WTC11 (cell line): ENCODE data around the gene EIF5.

Experiments used
- ATF3 ChIP-seq: sonication (generic); formaldehyde crosslinking; conservative IDR thresholded peaks from 2 replicates; pipeline ENCODE4 v1.8.1; 2022; ENCODE audit warnings: mild to moderate bottlenecking, missing genetic modification reagents
- CTCF ChIP-seq: fragments of 200-600 bp; IDR thresholded peaks from 2 replicates; pipeline ENCODE4 v1.8.0; 2022; ENCODE audit warnings: antibody characterized with exemption
- KAT7 ChIP-seq: sonication (generic); formaldehyde crosslinking; IDR thresholded peaks from 2 replicates; pipeline ENCODE4 v1.8.1; 2023; ENCODE audit warnings: missing genetic modification reagents, mild to moderate bottlenecking, borderline replicate concordance
- MYBL2 ChIP-seq: sonication (generic); formaldehyde crosslinking; IDR thresholded peaks from 2 replicates; pipeline ENCODE4 v1.8.1; 2023; ENCODE audit warnings: mild to moderate bottlenecking, moderate library complexity, missing genetic modification reagents
- ZNF263 ChIP-seq: sonication (generic); formaldehyde crosslinking; IDR thresholded peaks from 2 replicates; pipeline ENCODE4 v1.8.1; 2022; ENCODE audit warnings: low read depth, mild to moderate bottlenecking, moderate library complexity, missing genetic modification reagents
- ZSCAN18 ChIP-seq: fragments of 250-450 bp; sonication (Bioruptor Pico); IDR thresholded peaks from 2 replicates; pipeline ENCODE4 v2.1.2; 2022; ENCODE audit warnings: mild to moderate bottlenecking, moderate library complexity

- TF ChIP-seq CTCF: no peak
- TF ChIP-seq KAT7 (CRISPR knock-in tag): no peak
- TF ChIP-seq ZSCAN18 (CRISPR knock-in tag): no peak
- TF ChIP-seq MYBL2 (CRISPR knock-in tag): no peak
- no peak for TF ChIP-seq ATF3 (CRISPR knock-in tag)
- TF ChIP-seq ZNF263: no peak
Observed at GRCh38 chr14:103315941-103316340, 18.1 kb upstream of the EIF5 start.
